H1 (cell line): ENCODE results near the gene CRB2. TPM values are rescaled to one million over a fixed set of nuclear protein-coding genes. Genes with fewer than 3 reads are reported as not detected.

ENCODE experiments used
- CTCF ChIA-PET: fragments of 300-600 bp; sonication (Branson Sonifier 250); formaldehyde crosslinking; loops from one replicate; lab custom pipeline; 2021; ENCODE audit not compliant: partially characterized antibody; lab: Charles Lee
- POLR2A ChIA-PET: fragments of 300-600 bp; sonication (Branson Sonifier 250); formaldehyde crosslinking; loops from one replicate; lab custom pipeline; 2021; ENCODE audit warnings: inconsistent platforms; ENCODE audit not compliant: partially characterized antibody; lab: Charles Lee
- DNase-seq, 2 experiments: peaks; one replicate each; pipeline versions ENCODE4 v3.0.0 to v3.0.0-alpha.2; 2010 to 2022; ENCODE audit warnings: low spot score in 2 of 2, low read depth in 1 of 2, mixed read lengths in 1 of 2
- FAIRE-seq: peaks from 2 replicates; lab custom pipeline; 2011; peaks lifted over from hg19 to GRCh38; lab: Jason Lieb, UNC
- H2AFZ ChIP-seq: 2 replicates; pipeline ENCODE4 v1.8.1; 2012; ENCODE audit warnings: low read length, inconsistent platforms
- H2AK5ac ChIP-seq: 2 replicates; pipeline ENCODE4 v1.6.1; 2013; ENCODE audit warnings: low read depth, low read length
- H2BK120ac ChIP-seq: replicated peaks from 2 replicates; pipeline ENCODE3; 2013; ENCODE audit warnings: low read depth, low read length, inconsistent platforms
- H2BK12ac ChIP-seq: 2 replicates; pipeline ENCODE4 v1.6.1; 2013; ENCODE audit warnings: low read depth, low read length
- H2BK15ac ChIP-seq: 2 replicates; pipeline ENCODE4 v1.6.1; 2013; ENCODE audit warnings: low read length
- H2BK20ac ChIP-seq: 2 replicates; pipeline ENCODE4 v1.6.1; 2013; ENCODE audit warnings: low read length
- H2BK5ac ChIP-seq: 2 replicates; pipeline ENCODE4 v1.6.1; 2013; ENCODE audit warnings: low read depth, low read length
- H3K14ac ChIP-seq: 2 replicates; pipeline ENCODE4 v1.6.1; 2013; ENCODE audit warnings: inconsistent platforms; ENCODE audit not compliant: insufficient read length
- H3K18ac ChIP-seq: 2 replicates; pipeline ENCODE4 v1.6.1; 2013; ENCODE audit warnings: low read length; ENCODE audit errors: extremely low read depth
- H3K23ac ChIP-seq: 2 replicates; pipeline ENCODE4 v1.6.1; 2013; ENCODE audit warnings: inconsistent platforms; ENCODE audit not compliant: insufficient read length
- H3K23me2 ChIP-seq: 2 replicates; pipeline ENCODE4 v1.6.1; 2013; ENCODE audit warnings: low read depth, low read length
- H3K27ac ChIP-seq: 2 replicates; pipeline ENCODE4 v1.6.1; 2011; ENCODE audit warnings: low read depth, low read length, inconsistent platforms
- H3K27me3 ChIP-seq, 4 experiments: replicated peaks in 1 of 4; 1 replicate in 1 of 4; 2 replicates in 3 of 4; pipeline versions ENCODE4 v1.6.1 to v1.8.1; 2011 to 2013; ENCODE audit warnings: low read length in 3 of 4, mild to moderate bottlenecking in 3 of 4, inconsistent platforms in 2 of 4, mixed read lengths in 2 of 4, moderate library complexity in 1 of 4; ENCODE audit not compliant: control insufficient read depth in 3 of 4, insufficient read depth in 3 of 4; ENCODE audit errors: extremely low read depth in 1 of 4
- H3K36me3 ChIP-seq, 4 experiments: 2 replicates each; pipeline versions ENCODE4 v1.6.1 to v1.8.1; 2011 to 2013; ENCODE audit warnings: mild to moderate bottlenecking in 4 of 4, low read length in 3 of 4, moderate library complexity in 2 of 4, control low read depth in 1 of 4, inconsistent platforms in 1 of 4; ENCODE audit not compliant: insufficient read depth in 4 of 4, control insufficient read depth in 2 of 4
- H3K4ac ChIP-seq: replicated peaks from 2 replicates; pipeline ENCODE3; 2013; ENCODE audit warnings: low read length, low read depth, mixed read lengths, inconsistent platforms; ENCODE audit not compliant: insufficient read length
- H3K4me1 ChIP-seq, 4 experiments: replicated peaks in 1 of 4; 1 replicate in 1 of 4; 2 replicates in 3 of 4; pipeline versions ENCODE4 v1.6.1 to v1.8.1; 2011 to 2013; ENCODE audit warnings: low read length in 3 of 4, inconsistent platforms in 2 of 4, mixed read lengths in 1 of 4; ENCODE audit not compliant: insufficient read depth in 4 of 4, control insufficient read depth in 3 of 4
- H3K4me2 ChIP-seq, 2 experiments: 2 replicates each; pipeline versions ENCODE4 v1.6.1 to v1.8.1; 2011 to 2013; ENCODE audit warnings: low read depth in 2 of 2, low read length in 2 of 2, control low read depth in 1 of 2, inconsistent platforms in 1 of 2, mild to moderate bottlenecking in 1 of 2; ENCODE audit not compliant: insufficient read depth in 1 of 2
- H3K4me3 ChIP-seq, 4 experiments: fragments of 200-600, 300-600 bp in 1 of 4; sonication (generic), shearing (Covaris generic), sonication (Bioruptor Twin) in 1 of 4; 2 replicates each; pipeline versions ENCODE4 v1.5.1 to v1.8.1; 2011 to 2016; ENCODE audit warnings: low read length in 4 of 4, low read depth in 3 of 4, control low read depth in 2 of 4, inconsistent platforms in 2 of 4, mild to moderate bottlenecking in 2 of 4, mixed read lengths in 1 of 4, moderate library complexity in 1 of 4; ENCODE audit not compliant: insufficient read depth in 2 of 4; ENCODE audit errors: extremely low read depth in 1 of 4
- H3K56ac ChIP-seq: replicated peaks from 2 replicates; pipeline ENCODE3; 2013; ENCODE audit warnings: low read depth, mild to moderate bottlenecking, mixed read lengths, low read length, inconsistent platforms; ENCODE audit not compliant: insufficient read length
- H3K79me1 ChIP-seq: 2 replicates; pipeline ENCODE4 v1.6.1; 2013; ENCODE audit warnings: low read depth, low read length, control low read depth
- H3K79me2 ChIP-seq, 2 experiments: 2 replicates each; pipeline versions ENCODE4 v1.6.1 to v1.8.1; 2012 to 2013; ENCODE audit warnings: low read length in 2 of 2, mild to moderate bottlenecking in 2 of 2, inconsistent platforms in 1 of 2; ENCODE audit not compliant: insufficient read depth in 2 of 2, control insufficient read depth in 1 of 2
- H3K9ac ChIP-seq, 4 experiments: replicated peaks in 1 of 4; 1 replicate in 1 of 4; 2 replicates in 3 of 4; pipeline versions ENCODE4 v1.6.1 to v1.8.1; 2011 to 2013; ENCODE audit warnings: low read depth in 3 of 4, low read length in 3 of 4, control low read depth in 2 of 4, mild to moderate bottlenecking in 2 of 4, moderate library complexity in 2 of 4, inconsistent platforms in 1 of 4; ENCODE audit errors: extremely low read depth in 1 of 4
- H3K9me3 ChIP-seq, 2 experiments: 2 replicates each; pipeline versions ENCODE4 v1.6.1 to v1.8.1; 2012 to 2013; ENCODE audit warnings: mild to moderate bottlenecking in 2 of 2, moderate library complexity in 2 of 2, control low read depth in 1 of 2, inconsistent platforms in 1 of 2, low read depth in 1 of 2, low read length in 1 of 2, mixed read lengths in 1 of 2; ENCODE audit not compliant: insufficient read depth in 2 of 2
- H4K20me1 ChIP-seq, 2 experiments: replicated peaks in 1 of 2; 2 replicates each; pipeline versions ENCODE3 to v1.8.1; 2011 to 2013; ENCODE audit warnings: inconsistent platforms in 2 of 2, low read length in 2 of 2, mild to moderate bottlenecking in 1 of 2; ENCODE audit not compliant: insufficient read depth in 2 of 2, control insufficient read depth in 1 of 2
- H4K5ac ChIP-seq: 2 replicates; pipeline ENCODE4 v1.6.1; 2013; ENCODE audit warnings: low read length, low read depth, mixed read lengths, inconsistent platforms; ENCODE audit not compliant: insufficient read length
- H4K8ac ChIP-seq: 2 replicates; pipeline ENCODE4 v1.8.0; 2013; ENCODE audit warnings: mild to moderate bottlenecking, moderate library complexity, low read length, inconsistent platforms; ENCODE audit not compliant: insufficient read depth; ENCODE audit errors: extremely low read depth
- H4K91ac ChIP-seq: replicated peaks from 2 replicates; pipeline ENCODE3; 2013; ENCODE audit warnings: low read length, mixed read lengths, inconsistent platforms; ENCODE audit not compliant: insufficient read length
- JUND ChIP-seq: IDR thresholded peaks from 2 replicates; pipeline ENCODE4 v1.6.1; 2011; ENCODE audit warnings: mild to moderate bottlenecking, improper control_type of control experiment, low read length
- WGBS, 2 experiments: shearing (Covaris generic) in 1 of 2; methylation state at CpG; one replicate each; pipeline versions ENCODE4 v1.1.6 to v1.1.7; 2013 to 2015; ENCODE audit warnings: low lambda C conversion rate in 2 of 2, mixed read lengths in 2 of 2, inconsistent platforms in 1 of 2, low coverage in 1 of 2, missing lambda C conversion rate in 1 of 2; ENCODE audit not compliant: insufficient replicate concordance in 2 of 2, insufficient coverage in 1 of 2, insufficient read length in 1 of 2; ENCODE audit errors: extremely low coverage in 1 of 2, missing lambda C conversion rate in 1 of 2; 5-methylcytosine and 5-hydroxymethylcytosine counted together
- polyA plus RNA-seq, 7 experiments: library from polyadenylated mRNA; depleted of rRNA in 3 of 7; stranded (reverse) in 5 of 7; unstranded in 2 of 7; fragments of >200 nt in 5 of 7; fragments of 200-250 nt in 2 of 7; gene quantifications; 1 replicate in 5 of 7; 2 replicates in 1 of 7; 4 replicates in 1 of 7; pipeline versions ENCODE4 v1.2.1 to v1.2.3, GENCODE V29; 2011 to 2013; ENCODE audit warnings: missing spikeins in 2 of 7, mixed read lengths in 2 of 7
- total RNA-seq: library from RNA; stranded (reverse); fragmentation: NEBNext Ultra II Directional; extraction: Animal tissue kit (Norgen Biotek cat#: 25700); gene quantifications from 2 replicates; pipeline ENCODE4 v1.2.1, GENCODE V29; 2021

The CRB2 gene
- total and polyA plus RNA-seq, 2 of the 8 experiments (the other 6 are each of a cell fraction or from before 2014, with no cell fraction given), result 4.0 to 8.4 TPM

- no peaks in the 10 kb centered on the region for H3K36me3 ChIP-seq
- no peak overlapping the region for H2BK15ac ChIP-seq
- H4K91ac ChIP-seq, result no peak overlapping the region
- no peaks in the 10 kb centered on the region for H3K79me2 ChIP-seq
- H3K4ac ChIP-seq, result no peak overlapping the region
- H2AFZ ChIP-seq, result no peak overlapping the region
- H4K20me1 ChIP-seq, result no peaks in the 10 kb centered on the region
- no peak overlapping the region for H3K56ac ChIP-seq
- H2AK5ac ChIP-seq, result no peak overlapping the region; the same call in 1 of the 2 replicates
- no peak overlapping the region for H3K23ac ChIP-seq
- FAIRE-seq, result no peak
- no peaks in the 10 kb centered on the region for H3K23me2 ChIP-seq
- no peak overlapping the region for H3K18ac ChIP-seq
- no peak overlapping the region for H2BK12ac ChIP-seq
- POLR2A ChIA-PET, result interaction anchor here (0.6 to 1.4 kb wide), 2 partner anchors 12 to 27 kb away, joined by 3 read pairs; no protein-coding TSS in a partner anchor
- H3K9me3 ChIP-seq, result no peaks in the 10 kb centered on the region
- WGBS, 2 experiments, result 86% methylated on average over 4 of the region's 4 CpGs; no CpG with 5 or more reads in 1 of the 2 experiments
- H2BK20ac ChIP-seq, result no peak overlapping the region
- H3K79me1 ChIP-seq, result no peaks in the 10 kb centered on the region
- no peak overlapping the region for H2BK5ac ChIP-seq
- DNase-seq, result no peak
- no peak overlapping the region for H2BK120ac ChIP-seq
- H3K27ac ChIP-seq, result no peak overlapping the region
- H3K14ac ChIP-seq, result no peak overlapping the region
- no peak overlapping the region for H4K8ac ChIP-seq
- H3K27me3 ChIP-seq, result no peaks in the 10 kb centered on the region
- no peak overlapping the region for H3K9ac ChIP-seq
- H3K4me3 ChIP-seq, result no peak overlapping the region
- CTCF ChIA-PET, result interaction anchor here (0.6 to 2.5 kb wide), 6 partner anchors 17 to 110 kb away, joined by 3 to 10 read pairs (median 3); no protein-coding TSS in a partner anchor
- peaks cover 5 to 20% (median 13%) of the 10 kb centered on the region in 4 experiments for H3K4me1 ChIP-seq
- no peak for TF ChIP-seq JUND
- H3K4me2 ChIP-seq, result no peak overlapping the region
- H4K5ac ChIP-seq, result no peak overlapping the region
Observed at GRCh38 chr9:123419091-123419490, 63.1 kb downstream of the CRB2 start.
